HepG2 (cell line): ENCODE results near the gene ZBTB14. TPM values are rescaled to one million over a fixed set of nuclear protein-coding genes. Genes with fewer than 3 reads are reported as not detected.
A peak's percentile ranks its signal among the peaks of the same experiment; 100 is the strongest.

Source experiments
- HOXA9 ChIP-seq: sonication (generic); formaldehyde crosslinking; IDR thresholded peaks from 2 replicates; pipeline ENCODE4 v1.8.1; 2022; ENCODE audit warnings: missing genetic modification reagents, mild to moderate bottlenecking, moderate library complexity, borderline replicate concordance
- KAT8 ChIP-seq: IDR thresholded peaks from 2 replicates; pipeline ENCODE4 v1.6.1; 2016; ENCODE audit warnings: missing genetic modification reagents, missing compliant biosample characterization
- NFE2L2 ChIP-seq: fragments of 150-350 bp; IDR thresholded peaks from 2 replicates; pipeline ENCODE4 v1.6.1; 2014; ENCODE audit warnings: low read length
- RARA ChIP-seq: IDR thresholded peaks from 2 replicates; pipeline ENCODE4 v1.6.1; 2016; ENCODE audit warnings: missing genetic modification reagents, missing compliant biosample characterization
- SALL2 ChIP-seq: sonication (generic); formaldehyde crosslinking; IDR thresholded peaks from 2 replicates; pipeline ENCODE4 v1.8.1; 2023; ENCODE audit warnings: mild to moderate bottlenecking, missing genetic modification reagents, inconsistent platforms
- SATB2 ChIP-seq: sonication (generic); formaldehyde crosslinking; IDR thresholded peaks from 2 replicates; pipeline ENCODE4 v1.5.0; 2020; ENCODE audit warnings: missing genetic modification reagents
- TAF1 ChIP-seq: sonication (generic); formaldehyde crosslinking; IDR thresholded peaks from 2 replicates; pipeline ENCODE4 v1.4.0; 2020; ENCODE audit warnings: missing genetic modification reagents
- ZNF264 ChIP-seq: sonication (generic); formaldehyde crosslinking; IDR thresholded peaks from 2 replicates; pipeline ENCODE4 v1.4.0; 2020; ENCODE audit warnings: missing genetic modification reagents
- polyA plus RNA-seq, 8 experiments: library from polyadenylated mRNA; depleted of rRNA in 3 of 8; stranded (reverse) in 7 of 8; unstranded in 1 of 8; fragments of >200 nt; fragmentation: Illumina TruSeq in 4 of 8; extraction: Trizol in 4 of 8; gene quantifications; 2 replicates each; pipeline versions ENCODE4 v1.2.1 to v1.2.3, GENCODE V29; 2011 to 2016; ENCODE audit warnings: low read depth in 4 of 8, missing spikeins in 1 of 8, mixed read lengths in 1 of 8; ENCODE audit not compliant: insufficient read depth in 1 of 8
- total RNA-seq, 5 experiments: library from RNA; depleted of rRNA; stranded (reverse); fragments of >200 nt; fragmentation: Illumina TruSeq; extraction: Trizol; gene quantifications; 2 replicates each; pipeline ENCODE4 v1.2.3, GENCODE V29; 2016; ENCODE audit warnings: low read depth in 1 of 5
- TF ChIP-seq, protein P1 (sequence below): sonication (generic); formaldehyde crosslinking; IDR thresholded peaks from 2 replicates; pipeline ENCODE4 v1.9.0; 2021; ENCODE audit warnings: mild to moderate bottlenecking, missing genetic modification reagents
- TF ChIP-seq, protein P2 (sequence below): sonication (generic); formaldehyde crosslinking; IDR thresholded peaks from 2 replicates; pipeline ENCODE4 v1.4.0; 2020; ENCODE audit warnings: missing genetic modification reagents
- TF ChIP-seq, protein P3 (sequence below): sonication (generic); formaldehyde crosslinking; IDR thresholded peaks from 2 replicates; pipeline ENCODE4 v1.4.0; 2020; ENCODE audit warnings: low read depth, missing genetic modification reagents
- TF ChIP-seq, protein P4 (sequence below): IDR thresholded peaks from 2 replicates; pipeline ENCODE4 v1.6.1; 2012; ENCODE audit warnings: low read depth, low read length, improper control_type of control experiment
- TF ChIP-seq, protein P5 (sequence below): IDR thresholded peaks from 2 replicates; pipeline ENCODE4 v1.6.1; 2016; ENCODE audit warnings: mild to moderate bottlenecking

ZBTB14 gene
- total and polyA plus RNA-seq, 2 of the 13 experiments (the other 11 are each of a cell fraction or from before 2014, with no cell fraction given), result 8.0 to 14.4 TPM

DNA sequence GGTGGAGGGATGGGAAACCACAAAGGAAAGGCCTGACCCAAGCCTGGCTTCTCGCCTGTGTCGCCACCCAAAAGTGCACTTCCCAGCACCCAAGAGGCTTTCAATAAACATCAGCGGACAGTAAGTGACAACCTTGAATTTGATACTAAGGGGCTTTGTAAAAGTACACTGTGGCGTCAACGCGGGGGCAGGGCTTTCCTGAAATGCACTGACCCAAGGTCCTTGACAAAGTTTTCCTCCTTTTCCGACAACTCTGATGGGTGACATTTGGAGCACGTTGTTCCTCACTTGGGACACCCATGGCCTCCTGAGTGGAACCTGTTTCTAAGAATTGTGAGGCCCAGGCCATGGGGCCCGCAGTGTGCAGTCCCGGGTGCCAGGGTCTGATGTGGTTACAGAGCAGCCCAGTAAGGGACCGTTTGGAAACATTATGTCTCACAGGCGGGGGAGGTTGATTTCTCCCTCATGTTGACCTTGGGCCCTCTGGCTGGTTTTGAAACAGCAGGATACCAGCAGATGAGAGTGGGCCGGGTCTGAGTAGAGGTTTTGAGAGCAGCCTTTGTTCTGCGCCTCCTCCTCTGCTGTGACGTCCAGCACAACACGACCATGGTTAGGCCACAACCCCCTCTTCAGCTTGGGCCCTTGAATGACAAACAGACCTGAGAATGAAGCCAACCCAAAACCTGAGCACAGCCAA, 2.8 kb upstream of the ZBTB14 start (continued):
- TF ChIP-seq, protein P1, sequence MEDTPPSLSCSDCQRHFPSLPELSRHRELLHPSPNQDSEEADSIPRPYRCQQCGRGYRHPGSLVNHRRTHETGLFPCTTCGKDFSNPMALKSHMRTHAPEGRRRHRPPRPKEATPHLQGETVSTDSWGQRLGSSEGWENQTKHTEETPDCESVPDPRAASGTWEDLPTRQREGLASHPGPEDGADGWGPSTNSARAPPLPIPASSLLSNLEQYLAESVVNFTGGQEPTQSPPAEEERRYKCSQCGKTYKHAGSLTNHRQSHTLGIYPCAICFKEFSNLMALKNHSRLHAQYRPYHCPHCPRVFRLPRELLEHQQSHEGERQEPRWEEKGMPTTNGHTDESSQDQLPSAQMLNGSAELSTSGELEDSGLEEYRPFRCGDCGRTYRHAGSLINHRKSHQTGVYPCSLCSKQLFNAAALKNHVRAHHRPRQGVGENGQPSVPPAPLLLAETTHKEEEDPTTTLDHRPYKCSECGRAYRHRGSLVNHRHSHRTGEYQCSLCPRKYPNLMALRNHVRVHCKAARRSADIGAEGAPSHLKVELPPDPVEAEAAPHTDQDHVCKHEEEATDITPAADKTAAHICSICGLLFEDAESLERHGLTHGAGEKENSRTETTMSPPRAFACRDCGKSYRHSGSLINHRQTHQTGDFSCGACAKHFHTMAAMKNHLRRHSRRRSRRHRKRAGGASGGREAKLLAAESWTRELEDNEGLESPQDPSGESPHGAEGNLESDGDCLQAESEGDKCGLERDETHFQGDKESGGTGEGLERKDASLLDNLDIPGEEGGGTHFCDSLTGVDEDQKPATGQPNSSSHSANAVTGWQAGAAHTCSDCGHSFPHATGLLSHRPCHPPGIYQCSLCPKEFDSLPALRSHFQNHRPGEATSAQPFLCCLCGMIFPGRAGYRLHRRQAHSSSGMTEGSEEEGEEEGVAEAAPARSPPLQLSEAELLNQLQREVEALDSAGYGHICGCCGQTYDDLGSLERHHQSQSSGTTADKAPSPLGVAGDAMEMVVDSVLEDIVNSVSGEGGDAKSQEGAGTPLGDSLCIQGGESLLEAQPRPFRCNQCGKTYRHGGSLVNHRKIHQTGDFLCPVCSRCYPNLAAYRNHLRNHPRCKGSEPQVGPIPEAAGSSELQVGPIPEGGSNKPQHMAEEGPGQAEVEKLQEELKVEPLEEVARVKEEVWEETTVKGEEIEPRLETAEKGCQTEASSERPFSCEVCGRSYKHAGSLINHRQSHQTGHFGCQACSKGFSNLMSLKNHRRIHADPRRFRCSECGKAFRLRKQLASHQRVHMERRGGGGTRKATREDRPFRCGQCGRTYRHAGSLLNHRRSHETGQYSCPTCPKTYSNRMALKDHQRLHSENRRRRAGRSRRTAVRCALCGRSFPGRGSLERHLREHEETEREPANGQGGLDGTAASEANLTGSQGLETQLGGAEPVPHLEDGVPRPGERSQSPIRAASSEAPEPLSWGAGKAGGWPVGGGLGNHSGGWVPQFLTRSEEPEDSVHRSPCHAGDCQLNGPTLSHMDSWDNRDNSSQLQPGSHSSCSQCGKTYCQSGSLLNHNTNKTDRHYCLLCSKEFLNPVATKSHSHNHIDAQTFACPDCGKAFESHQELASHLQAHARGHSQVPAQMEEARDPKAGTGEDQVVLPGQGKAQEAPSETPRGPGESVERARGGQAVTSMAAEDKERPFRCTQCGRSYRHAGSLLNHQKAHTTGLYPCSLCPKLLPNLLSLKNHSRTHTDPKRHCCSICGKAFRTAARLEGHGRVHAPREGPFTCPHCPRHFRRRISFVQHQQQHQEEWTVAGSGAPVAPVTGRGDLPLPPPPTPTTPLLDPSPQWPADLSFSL (CRISPR knock-in tag), result peak; percentile 37; the same call in 1 of the 2 replicates
- TF ChIP-seq SALL2 (CRISPR knock-in tag) (peak; percentile 81; the same call in 1 of the 2 replicates), KAT8 (CRISPR knock-in tag) (peak; percentile 25; the same call in 1 of the 2 replicates), NFE2L2 (no peak), HOXA9 (CRISPR knock-in tag) (no peak), TAF1 (peak; percentile 46; the same call in 1 of the 2 replicates), RARA (CRISPR knock-in tag) (peak; percentile 63), SATB2 (0 out of 2 replicates have a peak, but pooled peaks have one; percentile 66), ZNF264 (CRISPR knock-in tag) (peak; percentile 83; the same call in 1 of the 2 replicates)
- TF ChIP-seq, protein P2, sequence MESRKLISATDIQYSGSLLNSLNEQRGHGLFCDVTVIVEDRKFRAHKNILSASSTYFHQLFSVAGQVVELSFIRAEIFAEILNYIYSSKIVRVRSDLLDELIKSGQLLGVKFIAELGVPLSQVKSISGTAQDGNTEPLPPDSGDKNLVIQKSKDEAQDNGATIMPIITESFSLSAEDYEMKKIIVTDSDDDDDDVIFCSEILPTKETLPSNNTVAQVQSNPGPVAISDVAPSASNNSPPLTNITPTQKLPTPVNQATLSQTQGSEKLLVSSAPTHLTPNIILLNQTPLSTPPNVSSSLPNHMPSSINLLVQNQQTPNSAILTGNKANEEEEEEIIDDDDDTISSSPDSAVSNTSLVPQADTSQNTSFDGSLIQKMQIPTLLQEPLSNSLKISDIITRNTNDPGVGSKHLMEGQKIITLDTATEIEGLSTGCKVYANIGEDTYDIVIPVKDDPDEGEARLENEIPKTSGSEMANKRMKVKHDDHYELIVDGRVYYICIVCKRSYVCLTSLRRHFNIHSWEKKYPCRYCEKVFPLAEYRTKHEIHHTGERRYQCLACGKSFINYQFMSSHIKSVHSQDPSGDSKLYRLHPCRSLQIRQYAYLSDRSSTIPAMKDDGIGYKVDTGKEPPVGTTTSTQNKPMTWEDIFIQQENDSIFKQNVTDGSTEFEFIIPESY (CRISPR knock-in tag), result no peak
- TF ChIP-seq, protein P3, sequence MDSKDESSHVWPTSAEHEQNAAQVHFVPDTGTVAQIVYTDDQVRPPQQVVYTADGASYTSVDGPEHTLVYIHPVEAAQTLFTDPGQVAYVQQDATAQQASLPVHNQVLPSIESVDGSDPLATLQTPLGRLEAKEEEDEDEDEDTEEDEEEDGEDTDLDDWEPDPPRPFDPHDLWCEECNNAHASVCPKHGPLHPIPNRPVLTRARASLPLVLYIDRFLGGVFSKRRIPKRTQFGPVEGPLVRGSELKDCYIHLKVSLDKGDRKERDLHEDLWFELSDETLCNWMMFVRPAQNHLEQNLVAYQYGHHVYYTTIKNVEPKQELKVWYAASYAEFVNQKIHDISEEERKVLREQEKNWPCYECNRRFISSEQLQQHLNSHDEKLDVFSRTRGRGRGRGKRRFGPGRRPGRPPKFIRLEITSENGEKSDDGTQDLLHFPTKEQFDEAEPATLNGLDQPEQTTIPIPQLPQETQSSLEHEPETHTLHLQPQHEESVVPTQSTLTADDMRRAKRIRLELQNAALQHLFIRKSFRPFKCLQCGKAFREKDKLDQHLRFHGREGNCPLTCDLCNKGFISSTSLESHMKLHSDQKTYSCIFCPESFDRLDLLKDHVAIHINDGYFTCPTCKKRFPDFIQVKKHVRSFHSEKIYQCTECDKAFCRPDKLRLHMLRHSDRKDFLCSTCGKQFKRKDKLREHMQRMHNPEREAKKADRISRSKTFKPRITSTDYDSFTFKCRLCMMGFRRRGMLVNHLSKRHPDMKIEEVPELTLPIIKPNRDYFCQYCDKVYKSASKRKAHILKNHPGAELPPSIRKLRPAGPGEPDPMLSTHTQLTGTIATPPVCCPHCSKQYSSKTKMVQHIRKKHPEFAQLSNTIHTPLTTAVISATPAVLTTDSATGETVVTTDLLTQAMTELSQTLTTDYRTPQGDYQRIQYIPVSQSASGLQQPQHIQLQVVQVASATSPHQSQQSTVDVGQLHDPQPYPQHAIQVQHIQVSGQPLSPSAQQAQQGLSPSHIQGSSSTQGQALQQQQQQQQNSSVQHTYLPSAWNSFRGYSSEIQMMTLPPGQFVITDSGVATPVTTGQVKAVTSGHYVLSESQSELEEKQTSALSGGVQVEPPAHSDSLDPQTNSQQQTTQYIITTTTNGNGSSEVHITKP, result 0 out of 2 replicates have a peak, but pooled peaks have one; percentile 49
- TF ChIP-seq, protein P4, sequence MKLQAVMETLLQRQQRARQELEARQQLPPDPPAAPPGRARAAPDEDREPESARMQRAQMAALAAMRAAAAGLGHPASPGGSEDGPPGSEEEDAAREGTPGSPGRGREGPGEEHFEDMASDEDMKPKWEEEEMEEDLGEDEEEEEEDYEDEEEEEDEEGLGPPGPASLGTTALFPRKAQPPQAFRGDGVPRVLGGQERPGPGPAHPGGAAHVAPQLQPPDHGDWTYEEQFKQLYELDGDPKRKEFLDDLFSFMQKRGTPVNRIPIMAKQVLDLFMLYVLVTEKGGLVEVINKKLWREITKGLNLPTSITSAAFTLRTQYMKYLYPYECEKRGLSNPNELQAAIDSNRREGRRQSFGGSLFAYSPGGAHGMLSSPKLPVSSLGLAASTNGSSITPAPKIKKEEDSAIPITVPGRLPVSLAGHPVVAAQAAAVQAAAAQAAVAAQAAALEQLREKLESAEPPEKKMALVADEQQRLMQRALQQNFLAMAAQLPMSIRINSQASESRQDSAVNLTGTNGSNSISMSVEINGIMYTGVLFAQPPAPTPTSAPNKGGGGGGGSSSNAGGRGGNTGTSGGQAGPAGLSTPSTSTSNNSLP, result peak; percentile 56
- TF ChIP-seq, protein P5, sequence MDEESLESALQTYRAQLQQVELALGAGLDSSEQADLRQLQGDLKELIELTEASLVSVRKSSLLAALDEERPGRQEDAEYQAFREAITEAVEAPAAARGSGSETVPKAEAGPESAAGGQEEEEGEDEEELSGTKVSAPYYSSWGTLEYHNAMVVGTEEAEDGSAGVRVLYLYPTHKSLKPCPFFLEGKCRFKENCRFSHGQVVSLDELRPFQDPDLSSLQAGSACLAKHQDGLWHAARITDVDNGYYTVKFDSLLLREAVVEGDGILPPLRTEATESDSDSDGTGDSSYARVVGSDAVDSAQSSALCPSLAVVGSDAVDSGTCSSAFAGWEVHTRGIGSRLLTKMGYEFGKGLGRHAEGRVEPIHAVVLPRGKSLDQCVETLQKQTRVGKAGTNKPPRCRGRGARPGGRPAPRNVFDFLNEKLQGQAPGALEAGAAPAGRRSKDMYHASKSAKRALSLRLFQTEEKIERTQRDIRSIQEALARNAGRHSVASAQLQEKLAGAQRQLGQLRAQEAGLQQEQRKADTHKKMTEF (CRISPR knock-in tag), result peak; percentile 75
